HepG2 (cell line): ENCODE results near the gene SNAPC4. TPM values are rescaled to one million over a fixed set of nuclear protein-coding genes. Genes with fewer than 3 reads are reported as not detected.

Source experiments
- ATAC-seq: fragments of 200-7000 bp; cut with Tn5 transposase; 3 replicates; pipeline ENCODE4 v1.9.1; 2020; ENCODE audit warnings: mild to moderate bottlenecking, moderate library complexity
- BruUV-seq: library from RNA; stranded (reverse); fragments of 400-500 nt; replicated peaks from 2 replicates; lab custom pipeline; 2021; lab: Mats Ljungman, UMichigan
- CTCF ChIA-PET: fragments of 300-600 bp; formaldehyde crosslinking; extraction: SDS; loops from one replicate; lab custom pipeline; 2021; ENCODE audit warnings: low total read pairs, inconsistent platforms, low intra/inter-chr PET ratio; lab: Yijun Ruan, JAX
- POLR2A ChIA-PET: fragments of 350-600 bp; sonication (Branson Sonifier 250); formaldehyde crosslinking; loops from one replicate; lab custom pipeline; 2020; ENCODE audit warnings: antibody characterized with exemption, inconsistent platforms; lab: Yijun Ruan, JAX
- DNase-seq: peaks from one replicate; pipeline ENCODE4 v3.0.0-alpha.2; 2015; ENCODE audit warnings: low spot score
- FAIRE-seq: peaks from 3 replicates; lab custom pipeline; 2011; peaks lifted over from hg19 to GRCh38; lab: Jason Lieb, UNC
- H2AFZ ChIP-seq: one replicate; pipeline ENCODE4 v1.6.1; 2011; ENCODE audit warnings: low read length, inconsistent platforms
- H3K27ac ChIP-seq: fragments of 300-600 bp; 3 replicates; pipeline ENCODE4 v1.8.0; 2011; ENCODE audit warnings: mixed run types, mild to moderate bottlenecking, mixed read lengths, low read length, inconsistent platforms; ENCODE audit not compliant: insufficient read depth; ENCODE audit errors: extremely low read length
- H3K27me3 ChIP-seq, 2 experiments: fragments of 200-600 bp in 1 of 2; 2 replicates in 1 of 2; 3 replicates in 1 of 2; pipeline versions ENCODE4 v1.6.0 to v1.8.0; 2011; ENCODE audit warnings: low read length in 2 of 2, mild to moderate bottlenecking in 2 of 2, moderate library complexity in 2 of 2, inconsistent platforms in 1 of 2; ENCODE audit not compliant: insufficient read depth in 2 of 2, control insufficient read depth in 1 of 2
- H3K36me3 ChIP-seq, 2 experiments: fragments of 200-600 bp in 1 of 2; replicated peaks in 1 of 2; 2 replicates in 1 of 2; 3 replicates in 1 of 2; pipeline versions ENCODE4 v1.5.1 to v1.8.0; 2011; ENCODE audit warnings: low read length in 2 of 2, inconsistent platforms in 1 of 2; ENCODE audit not compliant: insufficient read depth in 2 of 2, control insufficient read depth in 1 of 2
- H3K4me1 ChIP-seq: 2 replicates; pipeline ENCODE4 v1.5.1; 2012; ENCODE audit warnings: low read length, inconsistent platforms; ENCODE audit not compliant: insufficient read depth
- H3K4me2 ChIP-seq: 2 replicates; pipeline ENCODE4 v1.6.0; 2011; ENCODE audit warnings: low read depth, low read length, inconsistent platforms
- H3K4me3 ChIP-seq, 3 experiments: fragments of 200-600 bp in 1 of 3; sonication (generic), shearing (Covaris generic) in 1 of 3; replicated peaks in 1 of 3; 2 replicates each; pipeline ENCODE4 v1.5.1; 2011 to 2016; ENCODE audit warnings: low read length in 3 of 3, inconsistent platforms in 2 of 3, low read depth in 2 of 3, mild to moderate bottlenecking in 2 of 3, control low read depth in 1 of 3, mixed read lengths in 1 of 3; ENCODE audit not compliant: insufficient read depth in 1 of 3
- H3K79me2 ChIP-seq: one replicate; pipeline ENCODE4 v1.6.1; 2011; ENCODE audit warnings: low read length, inconsistent platforms; ENCODE audit not compliant: insufficient read depth
- H3K9ac ChIP-seq: 2 replicates; pipeline ENCODE4 v1.6.0; 2011; ENCODE audit warnings: mild to moderate bottlenecking, low read depth, low read length, inconsistent platforms; ENCODE audit not compliant: insufficient read depth
- H3K9me3 ChIP-seq: 2 replicates; pipeline ENCODE4 v1.5.1; 2012; ENCODE audit warnings: mild to moderate bottlenecking, low read length
- H4K20me1 ChIP-seq: 2 replicates; pipeline ENCODE4 v1.6.0; 2011; ENCODE audit warnings: inconsistent platforms, mild to moderate bottlenecking, low read length, moderate library complexity; ENCODE audit not compliant: insufficient read depth
- JUNB ChIP-seq: sonication (generic); formaldehyde crosslinking; IDR thresholded peaks from 2 replicates; pipeline ENCODE4 v1.8.0; 2022; ENCODE audit warnings: missing genetic modification reagents, mild to moderate bottlenecking, borderline replicate concordance
- YEATS2 ChIP-seq: sonication (generic); formaldehyde crosslinking; IDR thresholded peaks from 2 replicates; pipeline ENCODE4 v1.4.0; 2020; ENCODE audit warnings: missing genetic modification reagents, borderline replicate concordance
- ZNF335 ChIP-seq: sonication (generic); formaldehyde crosslinking; IDR thresholded peaks from 2 replicates; pipeline ENCODE4 v1.4.0; 2020; ENCODE audit warnings: missing genetic modification reagents
- WGBS: methylation state at CpG from one replicate; pipeline ENCODE4 v1.1.6; 2017; ENCODE audit warnings: low lambda C conversion rate; 5-methylcytosine and 5-hydroxymethylcytosine counted together
- in situ Hi-C: cut with HindIII; loops from 2 replicates; pipeline ENCODE4 v1.10.0; 2017; ENCODE audit warnings: low pct_unique_long_range_greater_than_20kb; ENCODE audit not compliant: extremely low pct_ligation_motif_present
- intact Hi-C: fragments of 100-400 bp; cut with micrococcal nuclease; formaldehyde crosslinking; loops from one replicate; pipeline ENCODE4 v1.10.0; 2022; ENCODE audit not compliant: unreplicated experiment
- polyA plus RNA-seq, 8 experiments: library from polyadenylated mRNA; depleted of rRNA in 3 of 8; stranded (reverse) in 7 of 8; unstranded in 1 of 8; fragments of >200 nt; fragmentation: Illumina TruSeq in 4 of 8; extraction: Trizol in 4 of 8; gene quantifications; 2 replicates each; pipeline versions ENCODE4 v1.2.1 to v1.2.3, GENCODE V29; 2011 to 2016; ENCODE audit warnings: low read depth in 4 of 8, missing spikeins in 1 of 8, mixed read lengths in 1 of 8; ENCODE audit not compliant: insufficient read depth in 1 of 8
- total RNA-seq, 5 experiments: library from RNA; depleted of rRNA; stranded (reverse); fragments of >200 nt; fragmentation: Illumina TruSeq; extraction: Trizol; gene quantifications; 2 replicates each; pipeline ENCODE4 v1.2.3, GENCODE V29; 2016; ENCODE audit warnings: low read depth in 1 of 5

SNAPC4 gene
- total and polyA plus RNA-seq, 2 of the 13 experiments (the other 11 are each of a cell fraction or from before 2014, with no cell fraction given) = 2.0 to 6.0 TPM

DNA sequence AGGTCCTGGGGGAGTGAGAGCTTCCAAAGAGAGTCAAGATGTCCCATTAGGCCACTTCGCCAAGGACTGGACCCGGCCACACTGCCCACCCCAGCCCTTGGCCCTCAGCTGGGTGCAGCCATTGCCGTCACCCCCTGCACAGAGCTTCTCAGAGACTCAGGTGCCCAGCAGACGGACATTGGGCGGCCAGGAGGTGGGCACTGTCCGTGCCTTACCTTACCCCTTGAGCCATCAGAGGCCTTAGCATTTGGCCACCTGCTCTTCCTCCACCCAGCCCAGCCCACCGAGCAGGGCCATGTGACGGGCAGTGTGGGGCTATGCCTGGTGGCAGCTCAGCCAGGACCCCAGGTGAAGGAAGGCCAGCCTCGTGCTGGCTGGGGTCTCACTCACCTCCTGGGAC is 33.1 kb downstream of the SNAPC4 start:
- no peak overlapping the region for H3K27ac ChIP-seq
- no peak overlapping the region for H3K4me3 ChIP-seq
- peaks cover 26% of the 10 kb centered on the region for H3K4me1 ChIP-seq
- ChIA-PET POLR2A (interaction anchor here (1.1 to 1.7 kb wide), 2 partner anchors 8 to 21 kb away, joined by 3 to 8 read pairs; no protein-coding TSS in a partner anchor), CTCF (no interaction called here)
- in situ Hi-C loops (no loop called here), intact Hi-C loops (no loop called here)
- no peak overlapping the region for H3K4me2 ChIP-seq
- no peak for FAIRE-seq
- no peak overlapping the region for H3K9ac ChIP-seq
- no peaks in the 10 kb centered on the region for H4K20me1 ChIP-seq
- no TSS peak for BruUV-seq
- 93% methylated on average over 7 of the region's 9 CpGs for WGBS
- no peaks in the 10 kb centered on the region for H3K27me3 ChIP-seq
- no peaks in the 10 kb centered on the region for H3K79me2 ChIP-seq
- peaks cover 0 to 2% of the 10 kb centered on the region in 2 experiments; a peak in 1 of 5 replicates for H3K36me3 ChIP-seq
- DNase-seq = no peak
- no peak for ATAC-seq
- H2AFZ ChIP-seq = no peak overlapping the region
- TF ChIP-seq JUNB (no peak), YEATS2 (no peak)
- TF ChIP-seq, all 625 proteins: peak for 0
- no peaks in the 10 kb centered on the region for H3K9me3 ChIP-seq

DNA sequence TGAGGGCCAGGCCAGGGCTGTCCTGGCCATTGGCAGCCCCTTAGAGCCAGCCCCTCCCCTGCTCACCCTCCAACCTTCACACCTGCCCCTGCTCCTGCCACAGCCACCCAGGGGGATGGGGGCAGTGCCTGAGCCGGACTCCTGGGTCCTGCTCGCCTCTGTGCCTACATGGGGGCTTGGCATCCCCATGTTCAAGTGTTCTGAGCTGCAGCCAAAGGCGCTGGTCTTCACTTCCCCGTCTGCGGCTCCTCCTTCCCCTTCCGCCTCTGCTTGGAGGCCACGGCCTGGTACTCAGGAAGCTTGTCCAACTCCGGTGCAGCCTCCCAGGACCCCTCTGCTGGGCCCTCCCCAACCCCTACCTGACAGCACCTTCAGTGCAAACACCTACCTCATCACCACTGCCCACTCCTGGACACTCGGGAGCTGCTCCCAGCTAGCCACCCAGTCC is 34.2 kb downstream of the SNAPC4 start:
- TF ChIP-seq ZNF335 (CRISPR knock-in tag) = no peak
- peaks cover 0 to 2% of the 10 kb centered on the region in 2 experiments; a peak in 1 of 5 replicates for H3K36me3 ChIP-seq
- H3K4me2 ChIP-seq = no peak overlapping the region
- no peak overlapping the region for H2AFZ ChIP-seq
- CTCF ChIA-PET = no interaction called here
- no peaks in the 10 kb centered on the region for H4K20me1 ChIP-seq
- no peak overlapping the region for H3K4me3 ChIP-seq
- POLR2A ChIA-PET = interaction anchor here (1.7 kb wide), 1 partner anchor 20 kb away, joined by 8 read pairs; no protein-coding TSS in a partner anchor
- no peaks in the 10 kb centered on the region for H3K79me2 ChIP-seq
- H3K4me1 ChIP-seq = peaks cover 25% of the 10 kb centered on the region
- in situ Hi-C loops = no loop called here
- BruUV-seq = no TSS peak
- H3K9ac ChIP-seq = no peak overlapping the region
- intact Hi-C loops = no loop called here
- ATAC-seq (no peak), FAIRE-seq (no peak), DNase-seq (no peak)
- 89% methylated on average over 8 of the region's 9 CpGs for WGBS
- H3K27me3 ChIP-seq = no peaks in the 10 kb centered on the region
- H3K9me3 ChIP-seq = no peaks in the 10 kb centered on the region
- H3K27ac ChIP-seq = no peak overlapping the region
